ENCODE results near the gene GTF2H4. TPM values are rescaled to one million over a fixed set of nuclear protein-coding genes. Genes with fewer than 3 reads are reported as not detected.

GTF2H4 gene
- total and polyA plus RNA-seq, 2 of the 8 experiments (the other 6 are each of a cell fraction or from before 2014, with no cell fraction given), result 42.3 to 53.4 TPM

DNA sequence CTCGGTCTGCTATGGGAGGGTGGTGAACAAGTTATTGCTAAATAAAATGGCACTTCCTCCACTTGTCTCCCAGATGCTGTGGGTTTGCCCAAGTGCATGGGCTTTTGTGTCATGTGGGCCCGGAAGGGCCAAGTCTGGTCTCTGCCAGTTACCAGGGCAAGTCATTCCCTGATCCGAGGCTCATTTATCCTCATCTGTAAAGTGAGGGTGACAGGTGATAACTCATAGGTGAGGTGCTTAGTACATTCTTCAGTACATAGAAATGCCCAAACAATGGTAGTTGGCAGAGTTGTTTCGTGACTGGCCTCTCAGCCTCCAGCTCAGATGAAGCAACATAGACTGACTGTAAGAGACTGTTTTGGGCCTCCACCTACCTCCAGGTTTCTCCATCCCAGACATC lies 30.7 kb downstream of the GTF2H4 start (continued):
- no peak for TF ChIP-seq EGR1 (IDR thresholded peaks at IDR 0.05; ENCODE audit: borderline replicate concordance, low read depth, low read length)

All from H1 (cell line).